Fibroblast of skin of right biceps (primary cell): ENCODE results near the gene GTSF1L.
A peak's percentile ranks its signal among the peaks of the same experiment; 100 is the strongest.

ENCODE experiments used
- DNase-seq: peaks from one replicate; pipeline ENCODE4 v3.0.0-alpha.2; 2013

The GTSF1L gene

GRCh38 chr20:43715511-43715910 lies 11.3 kb downstream of the GTSF1L start:
- no peak for DNase-seq

- no peak for DNase-seq
Measured at GRCh38 chr20:43715044-43715443, 11.8 kb downstream of the GTSF1L start.

- no peak for DNase-seq
Measured at GRCh38 chr20:43711098-43711654, 15.6 kb downstream of the GTSF1L start.

GRCh38 chr20:43710370-43711044 lies 16.3 kb downstream of the GTSF1L start:
- DNase-seq: no peak

- no peak for DNase-seq
Measured at GRCh38 chr20:43702502-43702901, 24.3 kb downstream of the GTSF1L start.

- no peak for DNase-seq
Measured at GRCh38 chr20:43700627-43701026, 26.2 kb downstream of the GTSF1L start.

GRCh38 chr20:43699941-43700565 lies 26.7 kb downstream of the GTSF1L start:
- DNase-seq: no peak

GRCh38 chr20:43695571-43695970 lies 31.2 kb downstream of the GTSF1L start:
- no peak for DNase-seq

GRCh38 chr20:43694763-43695162 lies 32.0 kb downstream of the GTSF1L start:
- no peak for DNase-seq

GRCh38 chr20:43691928-43692524 lies 34.8 kb downstream of the GTSF1L start:
- DNase-seq: peak; percentile 31

GRCh38 chr20:43690943-43691598 lies 35.7 kb downstream of the GTSF1L start:
- no peak for DNase-seq

GRCh38 chr20:43689165-43689564 lies 37.6 kb downstream of the GTSF1L start:
- DNase-seq: no peak

GRCh38 chr20:43686820-43687219 lies 40.0 kb downstream of the GTSF1L start:
- no peak for DNase-seq

- no peak for DNase-seq
Measured at GRCh38 chr20:43682446-43682845, 44.4 kb downstream of the GTSF1L start.

GRCh38 chr20:43681991-43682410 lies 44.8 kb downstream of the GTSF1L start:
- no peak for DNase-seq

- DNase-seq: no peak
Measured at GRCh38 chr20:43681468-43681942, 45.3 kb downstream of the GTSF1L start.

- DNase-seq: no peak
Measured at GRCh38 chr20:43680981-43681380, 45.8 kb downstream of the GTSF1L start.

GRCh38 chr20:43676368-43676767 lies 50.4 kb downstream of the GTSF1L start:
- no peak for DNase-seq
